MM.1S (cell line): Measurements from ENCODE around the gene CSF1R.

Experiments
- DNase-seq: peaks from one replicate; pipeline ENCODE4 v3.0.0-alpha.2; 2015
- H2AFZ ChIP-seq: fragments of 300-600 bp; sonication (generic); 2 replicates; pipeline ENCODE4 v1.6.0; 2016; ENCODE audit warnings: antibody characterized with exemption, low read length
- H3F3A ChIP-seq: fragments of 300-600 bp; sonication (generic); 2 replicates; pipeline ENCODE4 v1.6.1; 2016; ENCODE audit warnings: mild to moderate bottlenecking, antibody characterized with exemption, low read length, moderate library complexity, mixed read lengths; ENCODE audit not compliant: insufficient read depth
- H3K27ac ChIP-seq: fragments of 300-600 bp; sonication (generic); 2 replicates; pipeline ENCODE4 v1.5.1; 2016; ENCODE audit warnings: mild to moderate bottlenecking, low read length
- H3K27me3 ChIP-seq: fragments of 300-600 bp; sonication (generic); replicated peaks from 2 replicates; pipeline ENCODE4 v1.6.0; 2016; ENCODE audit warnings: low read length; ENCODE audit not compliant: insufficient read depth
- H3K36me3 ChIP-seq: fragments of 300-600 bp; sonication (generic); replicated peaks from 2 replicates; pipeline ENCODE4 v1.6.1; 2016; ENCODE audit warnings: mild to moderate bottlenecking, low read length, mixed read lengths; ENCODE audit not compliant: insufficient read depth
- H3K4me1 ChIP-seq: fragments of 300-600 bp; sonication (generic); 2 replicates; pipeline ENCODE4 v1.6.1; 2016; ENCODE audit warnings: low read length, mixed read lengths
- H3K4me2 ChIP-seq: fragments of 300-600 bp; sonication (generic); 2 replicates; pipeline ENCODE4 v1.6.0; 2016; ENCODE audit warnings: low read depth, low read length
- H3K4me3 ChIP-seq: fragments of 300-600 bp; sonication (generic); 2 replicates; pipeline ENCODE4 v1.5.1; 2016; ENCODE audit warnings: low read length, mixed read lengths
- H3K79me2 ChIP-seq: fragments of 300-600 bp; sonication (generic); 2 replicates; pipeline ENCODE4 v1.6.1; 2016; ENCODE audit warnings: mixed run types, low read length, mixed read lengths
- H3K9ac ChIP-seq: fragments of 300-600 bp; sonication (generic); 2 replicates; pipeline ENCODE4 v1.6.1; 2016; ENCODE audit warnings: low read length, mixed read lengths
- H3K9me2 ChIP-seq: fragments of 300-600 bp; sonication (generic); replicated peaks from 2 replicates; pipeline ENCODE4 v1.6.1; 2016; ENCODE audit warnings: mild to moderate bottlenecking, low read length, mixed read lengths; ENCODE audit not compliant: insufficient read depth
- H3K9me3 ChIP-seq: fragments of 300-600 bp; sonication (generic); replicated peaks from 2 replicates; pipeline ENCODE4 v1.6.1; 2016; ENCODE audit warnings: mild to moderate bottlenecking, low read length, mixed read lengths; ENCODE audit not compliant: insufficient read depth
- H4K20me1 ChIP-seq: fragments of 300-600 bp; sonication (generic); 2 replicates; pipeline ENCODE4 v1.6.1; 2016; ENCODE audit warnings: mild to moderate bottlenecking, low read length, moderate library complexity, mixed read lengths; ENCODE audit not compliant: insufficient read depth
- CTCF ChIP-seq: fragments of 300-600 bp; sonication (generic); IDR thresholded peaks from 2 replicates; pipeline ENCODE4 v1.5.1; 2016; ENCODE audit warnings: antibody characterized with exemption, low read length, mixed read lengths
- EZH2 ChIP-seq: fragments of 300-600 bp; sonication (generic); optimal IDR thresholded peaks from 2 replicates; pipeline ENCODE3; 2017; ENCODE audit warnings: low read depth, mild to moderate bottlenecking, antibody characterized with exemption, low read length, mixed read lengths
- EZH2phosphoT487 ChIP-seq: fragments of 300-600 bp; sonication (generic); IDR thresholded peaks from 2 replicates; pipeline ENCODE4 v1.6.1; 2018; ENCODE audit warnings: antibody characterized with exemption, low read length

CSF1R gene

GRCh38 chr5:150068961-150069645, 17.3 kb downstream of the CSF1R start:
- DNase-seq = no peak

GRCh38 chr5:150068472-150068871, 17.9 kb downstream of the CSF1R start:
- no peaks in the 10 kb centered on the region for H3K79me2 ChIP-seq
- DNase-seq = no peak
- TF ChIP-seq EZH2phosphoT487 (no peak), CTCF (no peak)
- H3K4me2 ChIP-seq = no peak overlapping the region
- no peak overlapping the region for H2AFZ ChIP-seq
- H3K4me1 ChIP-seq = peaks cover 3% of the 10 kb centered on the region; the same call in 1 of the 2 replicates
- H3K4me3 ChIP-seq = no peak overlapping the region
- no peak overlapping the region for H3K27ac ChIP-seq
- no peaks in the 10 kb centered on the region for H4K20me1 ChIP-seq
- no peaks in the 10 kb centered on the region for H3K9me3 ChIP-seq
- H3K36me3 ChIP-seq = no peaks in the 10 kb centered on the region
- no peaks in the 10 kb centered on the region for H3F3A ChIP-seq
- H3K27me3 ChIP-seq = no peaks in the 10 kb centered on the region; the same call in 1 of the 2 replicates
- no peaks in the 10 kb centered on the region for H3K9me2 ChIP-seq
- no peak overlapping the region for H3K9ac ChIP-seq

More at GRCh38 chr5:150068961-150069645, 17.3 kb downstream of the CSF1R start:
- no peaks in the 10 kb centered on the region; the same call in 1 of the 2 replicates for H3K27me3 ChIP-seq
- H3K9me2 ChIP-seq = no peaks in the 10 kb centered on the region
- H3F3A ChIP-seq = no peaks in the 10 kb centered on the region
- no peak overlapping the region for H3K9ac ChIP-seq
- H3K4me2 ChIP-seq = no peak overlapping the region
- no peak overlapping the region for H3K27ac ChIP-seq
- no peaks in the 10 kb centered on the region for H3K9me3 ChIP-seq
- no peaks in the 10 kb centered on the region for H3K79me2 ChIP-seq
- no peak overlapping the region for H3K4me3 ChIP-seq
- H4K20me1 ChIP-seq = no peaks in the 10 kb centered on the region
- no peak overlapping the region for H2AFZ ChIP-seq
- peaks cover 3% of the 10 kb centered on the region; the same call in 1 of the 2 replicates for H3K4me1 ChIP-seq
- TF ChIP-seq CTCF (no peak), EZH2phosphoT487 (no peak), EZH2 (no peak)
- H3K36me3 ChIP-seq = no peaks in the 10 kb centered on the region

- Histone ChIP-seq H3K4me3 (no peak overlapping the region), H2AFZ (no peak overlapping the region), H3F3A (no peaks in the 10 kb centered on the region), H3K27me3 (no peaks in the 10 kb centered on the region; the same call in 1 of the 2 replicates), H3K36me3 (no peaks in the 10 kb centered on the region), H3K4me1 (peaks cover 3% of the 10 kb centered on the region; the same call in 1 of the 2 replicates), H4K20me1 (no peaks in the 10 kb centered on the region), H3K9me3 (no peaks in the 10 kb centered on the region), H3K9ac (no peak overlapping the region), H3K4me2 (no peak overlapping the region), H3K79me2 (no peaks in the 10 kb centered on the region), H3K27ac (no peak overlapping the region), H3K9me2 (no peaks in the 10 kb centered on the region)
- no peak for DNase-seq
- TF ChIP-seq EZH2phosphoT487 (no peak), EZH2 (no peak), CTCF (no peak)
Observed at GRCh38 chr5:150068071-150068470, 18.3 kb downstream of the CSF1R start.
